Activated effector memory CD4-positive, alpha-beta T cell treated with anti-CD3 and anti-CD28 coated beads, Interleukin-2, amount 50 U/mL, for 16 hours (primary cell): ENCODE data around the gene MRPS35.
"Not testable (repeated sequence)": the region's sequence is repeated elsewhere in the genome, so short reads cannot be mapped to it uniquely, and the experiment has no call there.

Source experiments
- DNase-seq: peaks from one replicate; pipeline ENCODE4 v3.0.0-alpha.2; 2020

The MRPS35 gene

GRCh38 chr12:27709932-27710591, 570 bp upstream of the MRPS35 start:
- DNase-seq, result no peak

GRCh38 chr12:27711317-27711682, 668 bp downstream of the MRPS35 start:
- no peak for DNase-seq

GRCh38 chr12:27711967-27712366, 1.3 kb downstream of the MRPS35 start:
- no peak for DNase-seq

DNA sequence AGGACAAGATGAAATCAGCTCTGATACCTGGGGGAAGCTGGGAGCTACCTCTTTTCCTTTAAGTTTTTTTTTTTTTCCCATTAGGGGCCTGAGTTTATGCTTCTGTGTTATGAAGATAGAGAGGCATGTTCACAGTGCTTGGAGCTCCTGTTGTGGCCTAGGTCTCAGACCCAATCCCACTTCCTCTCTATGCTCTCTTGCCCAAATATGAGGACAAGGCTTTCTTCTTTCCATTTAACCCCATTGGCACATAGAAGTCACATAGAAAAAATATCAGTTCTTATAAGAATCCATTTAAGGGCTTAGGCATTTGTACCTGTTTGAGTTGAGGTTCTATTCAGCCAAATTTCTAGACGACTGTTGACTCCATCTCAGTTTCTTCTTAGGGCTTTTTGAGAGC, 12.6 kb downstream of the MRPS35 start:
- DNase-seq, result no peak

- no peak for DNase-seq
Observed at GRCh38 chr12:27730097-27730588, 19.5 kb downstream of the MRPS35 start.

GRCh38 chr12:27732281-27732680, 21.6 kb downstream of the MRPS35 start:
- no peak for DNase-seq

- DNase-seq, result peak; percentile 75
Observed at GRCh38 chr12:27733052-27733656, 22.5 kb downstream of the MRPS35 start.

GRCh38 chr12:27733791-27734190, 23.2 kb downstream of the MRPS35 start:
- DNase-seq, result no peak

DNA sequence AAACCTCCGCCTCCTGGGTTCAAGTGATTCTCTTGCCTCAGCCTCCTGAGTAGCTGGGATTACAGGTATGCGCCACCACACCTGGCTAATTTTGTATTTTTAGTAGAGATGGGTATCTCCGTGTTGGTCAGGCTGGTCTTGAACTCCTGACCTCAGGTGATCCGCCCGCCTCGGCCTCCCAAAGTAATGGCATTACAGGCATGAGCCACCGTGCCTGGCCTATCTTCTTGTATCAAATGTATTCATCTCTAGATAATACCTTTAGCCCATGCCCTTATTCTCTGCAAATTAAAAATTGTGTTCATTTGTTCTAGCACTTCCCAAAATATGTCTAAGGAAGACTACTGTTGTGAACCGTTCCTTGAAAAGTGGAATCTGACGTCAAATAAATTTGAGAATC, 23.7 kb downstream of the MRPS35 start:
- not testable (repeated sequence) for DNase-seq

DNA sequence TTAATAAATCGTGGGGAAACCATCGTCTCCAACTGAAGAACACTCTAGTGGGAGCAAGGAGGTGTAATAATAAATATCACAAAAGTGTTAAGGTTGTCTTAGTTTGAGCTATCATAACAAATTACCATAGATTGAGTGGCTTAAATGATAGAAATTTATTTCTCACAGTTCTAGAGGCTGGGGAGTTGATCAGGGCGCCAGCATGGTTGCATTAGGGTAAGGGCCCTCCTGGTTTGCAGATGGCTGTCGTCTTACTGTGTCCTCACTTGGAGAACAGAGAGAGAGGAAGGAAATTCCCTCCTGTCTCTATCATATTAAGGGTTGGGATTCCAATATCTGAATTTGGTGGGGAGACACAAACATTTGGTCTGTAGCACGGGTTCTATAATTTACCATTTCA, 33.0 kb downstream of the MRPS35 start:
- DNase-seq, result no peak

DNA sequence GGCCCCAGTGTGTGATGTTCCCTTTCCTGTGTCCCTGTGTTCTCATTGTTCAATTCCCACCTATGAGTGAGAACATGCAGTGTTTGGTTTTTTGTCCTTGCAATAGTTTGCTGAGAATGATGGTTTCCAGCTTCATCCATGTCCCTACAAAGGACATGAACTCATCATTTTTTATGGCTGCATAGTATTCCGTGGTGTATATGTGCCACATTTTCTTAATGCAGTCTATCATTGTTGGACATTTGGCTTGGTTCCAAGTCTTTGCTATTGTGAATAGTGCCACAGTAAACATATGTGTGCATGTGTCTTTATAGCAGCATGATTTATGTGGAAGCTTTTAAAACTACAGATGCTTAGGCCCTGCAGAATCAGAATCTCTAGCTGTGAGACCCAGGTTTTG, 35.1 kb downstream of the MRPS35 start:
- DNase-seq, result not testable (repeated sequence)

DNA sequence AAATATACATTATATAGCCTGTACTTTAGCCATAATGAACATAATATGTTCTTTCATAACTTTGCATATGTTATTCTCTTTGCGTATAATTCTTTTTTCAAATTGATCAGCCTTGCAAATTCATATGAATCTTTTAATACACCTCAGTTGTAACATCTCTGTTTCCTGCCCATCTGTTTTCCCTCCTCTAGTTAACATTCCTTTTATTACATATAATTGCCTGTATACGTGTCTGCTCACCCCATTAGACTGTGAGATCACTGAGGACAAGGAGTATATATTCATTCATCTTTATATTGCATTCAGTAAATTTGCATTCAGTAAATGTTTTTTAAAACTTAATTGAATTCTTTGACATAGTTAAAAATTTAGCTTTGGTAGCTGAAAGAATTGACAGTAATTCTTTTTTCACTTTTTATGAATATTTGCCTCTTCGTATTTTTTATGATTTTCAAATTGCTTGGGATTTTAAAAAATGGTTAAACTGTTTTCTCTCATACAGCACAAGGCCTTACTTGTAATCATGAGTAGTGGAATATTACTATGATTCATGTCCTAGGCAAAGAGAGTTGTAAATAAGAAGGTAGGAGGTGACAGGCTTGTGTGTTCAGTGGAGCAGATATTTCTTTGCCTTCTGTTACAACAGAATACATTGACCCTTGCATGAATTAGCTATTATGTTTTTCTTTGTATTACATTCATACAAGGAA, 36.6 kb downstream of the MRPS35 start:
- DNase-seq, result no peak

DNA sequence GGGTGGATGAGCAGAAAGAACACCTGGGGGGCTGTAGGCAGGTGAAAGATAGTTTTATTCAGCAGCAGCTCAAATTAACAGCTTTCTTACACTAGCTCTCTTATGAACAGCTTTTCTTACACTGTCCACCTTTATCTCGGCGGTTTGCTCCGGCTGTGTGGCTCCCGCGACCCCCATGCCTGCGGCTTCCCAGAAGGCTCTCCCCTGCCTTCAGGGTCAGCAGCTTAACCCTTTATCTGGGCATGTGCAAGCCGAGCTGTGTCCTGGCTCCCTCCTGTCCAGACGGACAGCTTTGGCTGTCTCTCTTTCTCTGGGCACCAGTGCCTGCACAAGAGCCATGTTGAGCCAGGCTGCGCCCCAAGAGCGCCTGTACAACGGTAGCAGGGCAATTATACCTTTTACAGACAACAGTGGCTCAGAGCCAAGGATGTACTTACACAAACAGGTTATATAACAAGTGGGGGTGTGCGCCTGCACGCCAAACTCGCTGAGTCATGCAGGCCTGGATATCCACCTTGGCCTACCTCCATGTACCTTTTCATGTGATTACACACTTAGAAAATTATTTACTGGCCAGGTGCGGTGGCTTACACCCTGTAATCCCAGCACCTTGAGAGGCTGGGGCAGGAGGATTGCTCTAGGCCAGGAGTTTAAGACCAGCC, 40.9 kb downstream of the MRPS35 start:
- no peak for DNase-seq

- no peak for DNase-seq
Observed at GRCh38 chr12:27754795-27755194, 44.2 kb downstream of the MRPS35 start.

DNA sequence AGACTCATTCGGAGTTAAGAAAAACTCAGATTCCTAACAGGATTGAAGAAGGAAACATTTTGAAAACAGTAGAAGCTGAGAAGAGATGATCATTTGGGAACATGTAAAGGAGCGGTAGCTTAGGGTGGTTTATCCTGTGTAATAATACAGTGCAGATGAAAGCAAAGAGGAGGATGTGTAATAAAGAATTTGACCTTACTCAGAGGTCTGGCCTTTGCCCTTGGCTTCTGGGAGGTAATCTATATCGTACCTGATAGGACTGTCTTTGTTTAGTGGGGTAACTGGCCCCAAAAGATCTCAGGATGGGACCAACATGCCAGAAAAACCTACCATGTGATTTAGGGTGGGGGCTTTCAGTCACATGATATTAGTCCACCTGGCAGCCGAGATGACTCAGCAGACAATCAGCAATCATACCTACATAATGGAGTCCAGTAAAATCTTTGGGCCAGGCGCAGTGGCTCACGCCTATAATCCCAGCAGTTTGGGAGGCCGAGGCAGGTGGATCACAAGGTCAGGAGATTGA, 46.1 kb downstream of the MRPS35 start:
- DNase-seq, result no peak

DNA sequence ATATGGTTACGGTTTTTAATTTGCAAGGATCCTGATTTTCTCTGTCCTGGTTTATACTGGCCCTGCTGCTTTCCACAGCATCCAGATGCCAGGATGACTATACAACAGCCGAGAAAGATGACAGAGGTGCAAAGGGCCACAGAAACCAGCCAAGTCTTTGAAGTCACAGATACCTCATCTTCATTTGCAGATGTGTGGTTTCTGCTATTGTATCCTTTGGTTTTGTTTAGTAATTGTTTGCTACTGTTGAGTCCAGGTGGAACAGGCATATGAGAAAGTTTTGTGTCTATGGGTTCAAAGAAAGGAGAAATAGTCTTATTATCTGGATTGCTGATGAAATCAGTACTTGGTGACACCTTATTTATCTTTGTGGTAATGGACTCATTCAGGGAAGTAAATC, 52.1 kb downstream of the MRPS35 start:
- no peak for DNase-seq

DNA sequence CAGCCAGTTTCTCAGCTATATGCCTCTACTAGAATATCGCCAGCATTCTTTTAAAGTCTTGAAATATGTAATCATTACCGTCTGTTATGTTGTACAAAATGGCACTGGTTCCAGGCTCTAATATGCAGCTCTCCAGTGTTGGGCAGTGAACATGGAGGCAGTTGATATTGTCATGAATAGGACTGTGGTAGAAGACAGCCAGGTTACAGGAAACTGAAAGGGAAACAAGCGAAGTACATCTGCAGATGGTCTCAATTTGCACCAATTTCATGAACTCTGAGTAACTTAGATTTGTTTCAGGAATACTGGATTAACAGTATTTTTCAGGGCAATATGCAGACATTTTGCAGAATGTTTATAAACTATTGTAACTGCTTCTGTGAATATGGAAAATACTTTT, 56.0 kb downstream of the MRPS35 start:
- no peak for DNase-seq

DNA sequence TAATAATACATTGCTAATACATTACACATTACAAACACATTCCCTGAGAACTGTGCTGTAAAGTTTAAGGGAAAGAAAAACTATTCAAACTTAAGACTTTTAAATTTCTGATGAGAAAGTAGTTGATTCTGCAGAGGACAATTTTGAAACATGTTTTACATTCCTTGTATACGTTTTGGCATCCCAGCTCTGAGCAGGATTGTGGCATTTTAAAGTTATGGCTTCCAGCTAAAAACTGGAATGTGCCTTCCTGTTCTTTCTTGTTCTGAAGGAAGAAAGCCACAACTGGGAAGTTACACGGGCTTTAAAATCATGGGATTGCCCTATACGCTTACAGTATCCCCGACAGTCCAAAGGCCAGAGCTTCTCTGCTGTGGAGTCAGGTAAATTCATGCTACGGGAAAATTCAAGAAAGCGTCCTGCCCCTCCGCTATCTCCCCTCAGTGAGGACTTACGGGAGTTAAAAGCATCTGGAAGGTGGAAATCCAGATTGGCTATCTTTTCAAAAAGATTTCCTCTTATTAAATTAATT, 58.6 kb downstream of the MRPS35 start:
- no peak for DNase-seq

- no peak for DNase-seq
Observed at GRCh38 chr12:27771481-27772327, 61.1 kb downstream of the MRPS35 start.

DNA sequence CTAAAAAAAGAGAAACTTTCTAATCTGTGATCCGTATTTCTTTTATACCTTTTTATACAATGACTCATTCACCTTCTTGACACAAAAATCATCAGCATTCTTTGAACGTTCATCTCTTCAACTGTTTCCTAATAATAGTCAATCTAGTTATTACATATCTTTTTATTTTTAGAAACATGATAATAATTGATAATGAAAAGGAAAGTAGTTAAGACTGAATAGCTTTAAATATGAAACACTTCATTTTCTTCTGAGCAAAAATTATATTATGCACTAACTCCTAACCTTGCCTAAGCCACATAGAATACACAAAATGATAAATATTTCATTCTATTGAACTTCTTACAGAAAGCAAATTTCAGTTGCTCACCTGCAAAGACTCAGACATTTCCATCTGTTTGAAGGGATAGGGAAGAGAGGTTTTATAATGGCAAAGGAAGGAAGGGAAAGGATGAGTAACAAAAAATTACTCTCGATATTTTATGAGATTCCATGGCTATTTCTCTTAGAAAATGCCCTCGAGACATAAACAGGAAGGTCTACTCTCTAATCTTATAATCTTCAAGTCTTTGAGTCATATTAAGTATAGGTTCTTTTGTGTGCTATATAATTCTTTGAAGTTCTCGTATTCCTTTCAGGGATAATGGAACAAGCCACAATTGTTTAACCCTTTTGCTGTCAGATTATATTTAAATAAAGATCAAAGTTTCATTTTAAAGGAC, 61.9 kb downstream of the MRPS35 start:
- no peak for DNase-seq

DNA sequence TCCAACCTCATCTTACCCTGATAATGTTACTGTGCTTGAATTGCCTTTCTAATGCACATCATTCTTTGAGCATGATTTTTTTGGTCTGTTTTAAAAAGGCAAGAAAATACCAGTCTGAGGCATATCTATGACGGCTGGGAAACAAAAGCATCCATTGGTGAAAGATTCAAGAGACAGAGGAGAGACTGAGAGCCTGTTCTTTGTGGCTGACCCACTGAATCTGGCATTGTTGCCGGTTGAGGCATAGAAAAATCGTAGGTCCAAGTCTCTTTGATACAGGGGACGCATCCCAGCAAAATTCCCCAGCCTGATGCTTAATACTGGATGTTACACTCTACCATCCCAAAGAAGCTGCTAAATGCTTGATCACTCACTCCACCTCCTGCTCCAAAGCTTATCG, 66.5 kb downstream of the MRPS35 start:
- DNase-seq, result no peak

GRCh38 chr12:27778206-27778605, 67.6 kb downstream of the MRPS35 start:
- DNase-seq, result no peak
